HepG2 (cell line): Measurements from ENCODE around the gene PLPP3. TPM values are rescaled to one million over a fixed set of nuclear protein-coding genes. Genes with fewer than 3 reads are reported as not detected.

Experiments
- EED ChIP-seq: sonication (generic); formaldehyde crosslinking; IDR thresholded peaks from 2 replicates; pipeline ENCODE4 v1.5.0; 2020; ENCODE audit warnings: mild to moderate bottlenecking, missing genetic modification reagents
- FOXM1 ChIP-seq: sonication (generic); formaldehyde crosslinking; IDR thresholded peaks from 2 replicates; pipeline ENCODE4 v1.5.0; 2020; ENCODE audit warnings: missing genetic modification reagents
- GTF2F1 ChIP-seq: fragments of 150-350 bp; IDR thresholded peaks from 2 replicates; pipeline ENCODE4 v1.6.1; 2014; ENCODE audit warnings: low read length
- RBM39 ChIP-seq: fragments of 200-400 bp; formaldehyde crosslinking; IDR thresholded peaks from one replicate; pipeline ENCODE4 v1.6.1; 2018; ENCODE audit warnings: antibody characterized with exemption, mild to moderate bottlenecking, low read depth, low read length; ENCODE audit not compliant: poor library complexity, severe bottlenecking
- REL ChIP-seq: sonication (generic); formaldehyde crosslinking; conservative IDR thresholded peaks from 2 replicates; pipeline ENCODE4 v1.8.0; 2022; ENCODE audit warnings: mild to moderate bottlenecking, missing genetic modification reagents, moderate library complexity
- TBL1XR1 ChIP-seq: fragments of 150-350 bp; IDR thresholded peaks from 2 replicates; pipeline ENCODE4 v1.6.1; 2014; ENCODE audit warnings: borderline replicate concordance, low read length; ENCODE audit not compliant: partially characterized antibody
- TCF7L2 ChIP-seq: IDR thresholded peaks from 2 replicates; pipeline ENCODE4 v1.6.1; 2011; ENCODE audit warnings: mild to moderate bottlenecking, low read depth, low read length, moderate library complexity
- U2AF2 ChIP-seq: fragments of 200-400 bp; formaldehyde crosslinking; IDR thresholded peaks from 2 replicates; pipeline ENCODE4 v1.6.1; 2017; ENCODE audit warnings: low read depth, mild to moderate bottlenecking, low read length
- ZNF260 ChIP-seq: sonication (generic); formaldehyde crosslinking; IDR thresholded peaks from 2 replicates; pipeline ENCODE4 v1.4.0; 2020; ENCODE audit warnings: missing genetic modification reagents, low read depth, mild to moderate bottlenecking, borderline replicate concordance
- ZNF337 ChIP-seq: sonication (generic); formaldehyde crosslinking; IDR thresholded peaks from 2 replicates; pipeline ENCODE4 v1.5.1; 2020; ENCODE audit warnings: missing genetic modification reagents, low read depth, mild to moderate bottlenecking, borderline replicate concordance
- ZNF441 ChIP-seq: sonication (generic); formaldehyde crosslinking; IDR thresholded peaks from 2 replicates; pipeline ENCODE4 v1.7.0; 2021; ENCODE audit warnings: missing genetic modification reagents, borderline replicate concordance
- ZSCAN21 ChIP-seq: sonication (generic); formaldehyde crosslinking; IDR thresholded peaks from 2 replicates; pipeline ENCODE4 v1.8.0; 2022; ENCODE audit warnings: mild to moderate bottlenecking, missing genetic modification reagents, moderate library complexity, borderline replicate concordance
- ZSCAN9 ChIP-seq: IDR thresholded peaks from 2 replicates; pipeline ENCODE4 v1.6.1; 2016; ENCODE audit warnings: borderline replicate concordance
- polyA plus RNA-seq, 8 experiments: library from polyadenylated mRNA; depleted of rRNA in 3 of 8; stranded (reverse) in 7 of 8; unstranded in 1 of 8; fragments of >200 nt; fragmentation: Illumina TruSeq in 4 of 8; extraction: Trizol in 4 of 8; gene quantifications; 2 replicates each; pipeline versions ENCODE4 v1.2.1 to v1.2.3, GENCODE V29; 2011 to 2016; ENCODE audit warnings: low read depth in 4 of 8, missing spikeins in 1 of 8, mixed read lengths in 1 of 8; ENCODE audit not compliant: insufficient read depth in 1 of 8
- total RNA-seq, 5 experiments: library from RNA; depleted of rRNA; stranded (reverse); fragments of >200 nt; fragmentation: Illumina TruSeq; extraction: Trizol; gene quantifications; 2 replicates each; pipeline ENCODE4 v1.2.3, GENCODE V29; 2016; ENCODE audit warnings: low read depth in 1 of 5
- TF ChIP-seq, protein P1 (sequence below): sonication (generic); formaldehyde crosslinking; IDR thresholded peaks from 2 replicates; pipeline ENCODE4 v1.5.1; 2020; ENCODE audit warnings: mild to moderate bottlenecking, missing genetic modification reagents, borderline replicate concordance
- TF ChIP-seq, protein P2 (sequence below): IDR thresholded peaks from 2 replicates; pipeline ENCODE4 v1.6.1; 2016; ENCODE audit warnings: low read depth
- TF ChIP-seq, protein P3 (sequence below): sonication (generic); formaldehyde crosslinking; IDR thresholded peaks from 2 replicates; pipeline ENCODE4 v1.8.0; 2022; ENCODE audit warnings: missing genetic modification reagents, low read depth, mild to moderate bottlenecking, borderline replicate concordance
- TF ChIP-seq, protein P4 (sequence below): IDR thresholded peaks from 2 replicates; pipeline ENCODE4 v1.6.1; 2016; ENCODE audit warnings: control low read depth
- TF ChIP-seq, protein P5 (sequence below): sonication (generic); formaldehyde crosslinking; conservative IDR thresholded peaks from 2 replicates; pipeline ENCODE4 v1.8.0; 2022; ENCODE audit warnings: mild to moderate bottlenecking, moderate library complexity, missing genetic modification reagents
- TF ChIP-seq, protein P6 (sequence below): sonication (generic); formaldehyde crosslinking; IDR thresholded peaks from 2 replicates; pipeline ENCODE4 v1.8.1; 2023; ENCODE audit warnings: missing genetic modification reagents, mild to moderate bottlenecking, borderline replicate concordance

The PLPP3 gene
- total and polyA plus RNA-seq, 2 of the 13 experiments (the other 11 are each of a cell fraction or from before 2014, with no cell fraction given), result 49.7 to 65.8 TPM

DNA sequence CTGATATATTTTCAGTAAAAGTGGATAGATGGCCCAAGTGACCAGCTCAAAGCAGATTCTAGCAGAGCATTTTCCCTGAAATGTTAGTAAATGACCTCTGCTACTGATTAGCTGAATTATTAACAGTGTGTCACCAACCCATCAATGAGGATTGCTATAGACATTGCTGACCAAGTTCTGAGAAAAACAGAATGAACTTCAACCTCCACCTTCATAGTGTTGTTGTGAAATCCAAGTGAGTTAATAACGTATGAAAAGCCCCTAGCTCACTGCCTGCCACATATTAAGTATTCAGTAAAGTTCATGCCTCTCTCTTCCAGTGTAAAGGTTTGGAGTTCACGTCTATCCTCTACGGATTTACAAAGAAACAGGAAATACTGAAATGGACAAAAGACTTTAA, 15.8 kb downstream of the PLPP3 start (continued):
- no peak for TF ChIP-seq ZNF441 (CRISPR knock-in tag)
- TF ChIP-seq, protein P1, sequence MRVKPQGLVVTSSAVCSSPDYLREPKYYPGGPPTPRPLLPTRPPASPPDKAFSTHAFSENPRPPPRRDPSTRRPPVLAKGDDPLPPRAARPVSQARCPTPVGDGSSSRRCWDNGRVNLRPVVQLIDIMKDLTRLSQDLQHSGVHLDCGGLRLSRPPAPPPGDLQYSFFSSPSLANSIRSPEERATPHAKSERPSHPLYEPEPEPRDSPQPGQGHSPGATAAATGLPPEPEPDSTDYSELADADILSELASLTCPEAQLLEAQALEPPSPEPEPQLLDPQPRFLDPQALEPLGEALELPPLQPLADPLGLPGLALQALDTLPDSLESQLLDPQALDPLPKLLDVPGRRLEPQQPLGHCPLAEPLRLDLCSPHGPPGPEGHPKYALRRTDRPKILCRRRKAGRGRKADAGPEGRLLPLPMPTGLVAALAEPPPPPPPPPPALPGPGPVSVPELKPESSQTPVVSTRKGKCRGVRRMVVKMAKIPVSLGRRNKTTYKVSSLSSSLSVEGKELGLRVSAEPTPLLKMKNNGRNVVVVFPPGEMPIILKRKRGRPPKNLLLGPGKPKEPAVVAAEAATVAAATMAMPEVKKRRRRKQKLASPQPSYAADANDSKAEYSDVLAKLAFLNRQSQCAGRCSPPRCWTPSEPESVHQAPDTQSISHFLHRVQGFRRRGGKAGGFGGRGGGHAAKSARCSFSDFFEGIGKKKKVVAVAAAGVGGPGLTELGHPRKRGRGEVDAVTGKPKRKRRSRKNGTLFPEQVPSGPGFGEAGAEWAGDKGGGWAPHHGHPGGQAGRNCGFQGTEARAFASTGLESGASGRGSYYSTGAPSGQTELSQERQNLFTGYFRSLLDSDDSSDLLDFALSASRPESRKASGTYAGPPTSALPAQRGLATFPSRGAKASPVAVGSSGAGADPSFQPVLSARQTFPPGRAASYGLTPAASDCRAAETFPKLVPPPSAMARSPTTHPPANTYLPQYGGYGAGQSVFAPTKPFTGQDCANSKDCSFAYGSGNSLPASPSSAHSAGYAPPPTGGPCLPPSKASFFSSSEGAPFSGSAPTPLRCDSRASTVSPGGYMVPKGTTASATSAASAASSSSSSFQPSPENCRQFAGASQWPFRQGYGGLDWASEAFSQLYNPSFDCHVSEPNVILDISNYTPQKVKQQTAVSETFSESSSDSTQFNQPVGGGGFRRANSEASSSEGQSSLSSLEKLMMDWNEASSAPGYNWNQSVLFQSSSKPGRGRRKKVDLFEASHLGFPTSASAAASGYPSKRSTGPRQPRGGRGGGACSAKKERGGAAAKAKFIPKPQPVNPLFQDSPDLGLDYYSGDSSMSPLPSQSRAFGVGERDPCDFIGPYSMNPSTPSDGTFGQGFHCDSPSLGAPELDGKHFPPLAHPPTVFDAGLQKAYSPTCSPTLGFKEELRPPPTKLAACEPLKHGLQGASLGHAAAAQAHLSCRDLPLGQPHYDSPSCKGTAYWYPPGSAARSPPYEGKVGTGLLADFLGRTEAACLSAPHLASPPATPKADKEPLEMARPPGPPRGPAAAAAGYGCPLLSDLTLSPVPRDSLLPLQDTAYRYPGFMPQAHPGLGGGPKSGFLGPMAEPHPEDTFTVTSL (CRISPR knock-in tag), result peak; percentile 47; the same call in 1 of the 2 replicates
- TF ChIP-seq ZSCAN21 (CRISPR knock-in tag), result no peak
- TF ChIP-seq EED (CRISPR knock-in tag), result no peak
- TF ChIP-seq FOXM1 (CRISPR knock-in tag), result no peak
- TF ChIP-seq, protein P2, sequence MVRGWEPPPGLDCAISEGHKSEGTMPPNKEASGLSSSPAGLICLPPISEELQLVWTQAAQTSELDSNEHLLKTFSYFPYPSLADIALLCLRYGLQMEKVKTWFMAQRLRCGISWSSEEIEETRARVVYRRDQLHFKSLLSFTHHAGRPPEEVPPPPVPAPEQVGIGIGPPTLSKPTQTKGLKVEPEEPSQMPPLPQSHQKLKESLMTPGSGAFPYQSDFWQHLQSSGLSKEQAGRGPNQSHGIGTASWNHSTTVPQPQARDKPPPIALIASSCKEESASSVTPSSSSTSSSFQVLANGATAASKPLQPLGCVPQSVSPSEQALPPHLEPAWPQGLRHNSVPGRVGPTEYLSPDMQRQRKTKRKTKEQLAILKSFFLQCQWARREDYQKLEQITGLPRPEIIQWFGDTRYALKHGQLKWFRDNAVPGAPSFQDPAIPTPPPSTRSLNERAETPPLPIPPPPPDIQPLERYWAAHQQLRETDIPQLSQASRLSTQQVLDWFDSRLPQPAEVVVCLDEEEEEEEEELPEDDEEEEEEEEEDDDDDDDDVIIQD (CRISPR knock-in tag), result peak; percentile 71
- TF ChIP-seq, protein P3, sequence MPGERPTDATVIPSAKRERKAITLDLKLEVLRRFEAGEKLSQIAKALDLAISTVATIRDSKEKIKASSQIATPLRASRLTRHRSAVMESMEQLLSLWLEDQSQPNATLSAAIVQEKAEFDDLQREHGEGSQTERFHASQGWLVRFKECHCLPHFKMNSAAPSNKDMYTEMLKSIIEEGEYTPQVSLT, result no peak
- TF ChIP-seq REL (CRISPR knock-in tag), result no peak
- TF ChIP-seq, protein P4, sequence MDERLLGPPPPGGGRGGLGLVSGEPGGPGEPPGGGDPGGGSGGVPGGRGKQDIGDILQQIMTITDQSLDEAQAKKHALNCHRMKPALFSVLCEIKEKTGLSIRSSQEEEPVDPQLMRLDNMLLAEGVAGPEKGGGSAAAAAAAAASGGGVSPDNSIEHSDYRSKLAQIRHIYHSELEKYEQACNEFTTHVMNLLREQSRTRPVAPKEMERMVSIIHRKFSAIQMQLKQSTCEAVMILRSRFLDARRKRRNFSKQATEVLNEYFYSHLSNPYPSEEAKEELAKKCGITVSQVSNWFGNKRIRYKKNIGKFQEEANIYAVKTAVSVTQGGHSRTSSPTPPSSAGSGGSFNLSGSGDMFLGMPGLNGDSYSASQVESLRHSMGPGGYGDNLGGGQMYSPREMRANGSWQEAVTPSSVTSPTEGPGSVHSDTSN, result no peak
- TF ChIP-seq RBM39, result no peak
- TF ChIP-seq, protein P5, sequence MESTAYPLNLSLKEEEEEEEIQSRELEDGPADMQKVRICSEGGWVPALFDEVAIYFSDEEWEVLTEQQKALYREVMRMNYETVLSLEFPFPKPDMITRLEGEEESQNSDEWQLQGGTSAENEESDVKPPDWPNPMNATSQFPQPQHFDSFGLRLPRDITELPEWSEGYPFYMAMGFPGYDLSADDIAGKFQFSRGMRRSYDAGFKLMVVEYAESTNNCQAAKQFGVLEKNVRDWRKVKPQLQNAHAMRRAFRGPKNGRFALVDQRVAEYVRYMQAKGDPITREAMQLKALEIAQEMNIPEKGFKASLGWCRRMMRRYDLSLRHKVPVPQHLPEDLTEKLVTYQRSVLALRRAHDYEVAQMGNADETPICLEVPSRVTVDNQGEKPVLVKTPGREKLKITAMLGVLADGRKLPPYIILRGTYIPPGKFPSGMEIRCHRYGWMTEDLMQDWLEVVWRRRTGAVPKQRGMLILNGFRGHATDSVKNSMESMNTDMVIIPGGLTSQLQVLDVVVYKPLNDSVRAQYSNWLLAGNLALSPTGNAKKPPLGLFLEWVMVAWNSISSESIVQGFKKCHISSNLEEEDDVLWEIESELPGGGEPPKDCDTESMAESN (CRISPR knock-in tag), result no peak
- TF ChIP-seq, protein P6, sequence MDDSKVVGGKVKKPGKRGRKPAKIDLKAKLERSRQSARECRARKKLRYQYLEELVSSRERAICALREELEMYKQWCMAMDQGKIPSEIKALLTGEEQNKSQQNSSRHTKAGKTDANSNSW, result no peak
- TF ChIP-seq U2AF2, result no peak
- no peak for TF ChIP-seq TCF7L2
- TF ChIP-seq ZNF337 (CRISPR knock-in tag), result no peak
- no peak for TF ChIP-seq GTF2F1
- TF ChIP-seq ZNF260, result no peak
- TF ChIP-seq ZSCAN9 (CRISPR knock-in tag), result peak; percentile 51; the same call in 1 of the 2 replicates
- no peak for TF ChIP-seq TBL1XR1
